GM19452 (cell line): ENCODE data around the gene SPX.

Experiments used
- ATAC-seq: cut with Tn5 transposase; IDR thresholded peaks from one replicate; pipeline ENCODE4 v1.9.1; 2021; ENCODE audit not compliant: unreplicated experiment

The SPX gene

DNA sequence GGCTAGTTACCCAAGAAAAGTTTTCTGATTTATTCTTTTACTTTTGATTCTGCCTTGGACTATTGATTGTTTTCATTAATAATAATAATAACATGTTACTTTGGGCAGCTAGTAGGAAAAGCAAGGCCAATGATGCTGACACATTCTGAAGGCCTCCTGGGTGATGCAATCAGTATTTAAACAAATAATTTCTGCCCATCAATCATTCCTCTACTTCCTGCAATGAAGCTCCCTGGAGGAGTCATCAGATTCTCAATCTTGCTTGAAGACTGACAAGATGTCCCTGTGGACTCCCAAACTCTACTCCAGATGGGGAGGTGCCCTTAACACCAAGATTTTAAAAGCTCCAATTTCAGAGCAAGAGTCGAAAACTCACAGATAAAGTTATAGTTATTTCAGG, at the start of gene SPX:
Gene SPX, plus strand, starts transcription at position 244 of the 400 bp plus-strand sequence. CDS start 177 bp downstream, outside the sequence.
- no peak for ATAC-seq

- ATAC-seq = no peak
These were observed 49.1 kb upstream of the SPX start for GRCh38 chr12:21476949-21477348.

DNA sequence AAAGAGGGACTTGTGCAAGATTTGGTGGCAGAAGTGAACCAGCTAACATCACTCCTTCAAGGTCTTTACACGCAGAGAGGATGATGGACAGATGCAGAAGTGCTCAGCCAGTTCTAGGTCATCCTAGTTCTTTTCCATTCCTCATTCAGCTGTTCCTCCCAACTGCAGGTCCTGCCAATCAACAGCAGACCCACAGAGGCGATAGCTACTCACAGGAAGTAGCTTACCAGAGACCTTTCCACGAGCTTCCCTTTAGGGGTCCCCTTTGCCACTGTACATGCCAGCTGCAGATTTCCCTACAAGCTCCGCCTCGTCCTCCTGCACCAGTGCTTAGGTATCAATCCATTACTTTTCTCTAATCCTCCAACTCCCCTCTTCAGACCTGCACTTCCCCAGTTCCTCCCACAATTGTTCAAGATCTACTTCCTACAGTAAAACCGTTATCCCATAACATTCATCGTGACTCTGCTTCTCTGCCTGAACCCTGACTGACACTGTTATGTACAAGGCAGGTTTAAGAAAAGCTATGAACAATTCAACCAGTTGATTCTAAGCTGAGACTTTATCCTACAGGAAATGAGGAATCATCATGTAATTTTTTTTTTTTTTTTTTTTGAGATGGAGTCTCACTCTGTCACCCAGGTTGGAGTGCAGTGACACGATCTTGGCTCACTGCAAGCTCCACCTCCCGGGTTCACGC, 47.2 kb upstream of the SPX start:
- ATAC-seq = no peak

DNA sequence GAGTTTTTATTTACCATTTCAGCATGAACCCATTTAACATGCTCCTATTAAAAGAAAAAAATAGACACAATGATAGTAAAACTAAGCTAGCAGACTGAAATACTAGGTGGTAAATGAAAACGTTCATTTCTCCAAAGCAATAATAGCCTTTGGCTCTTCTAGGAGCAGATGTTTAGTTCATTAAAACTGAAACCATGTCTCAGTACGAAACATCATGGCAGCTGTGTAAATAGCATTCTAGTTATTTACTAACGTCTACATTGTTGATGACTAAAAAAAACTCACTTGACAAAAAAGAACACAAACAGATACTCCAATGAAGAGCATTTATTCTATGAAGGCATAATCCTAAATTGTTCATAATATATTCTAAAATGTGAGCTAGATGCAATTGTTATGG, 42.6 kb upstream of the SPX start:
- ATAC-seq = no peak

GRCh38 chr12:21485998-21486397, 40.1 kb upstream of the SPX start:
- ATAC-seq = no peak

GRCh38 chr12:21499765-21500164, 26.3 kb upstream of the SPX start:
- no peak for ATAC-seq

- ATAC-seq = peak; percentile 0
These were observed 25.3 kb upstream of the SPX start for GRCh38 chr12:21500786-21501257.

DNA sequence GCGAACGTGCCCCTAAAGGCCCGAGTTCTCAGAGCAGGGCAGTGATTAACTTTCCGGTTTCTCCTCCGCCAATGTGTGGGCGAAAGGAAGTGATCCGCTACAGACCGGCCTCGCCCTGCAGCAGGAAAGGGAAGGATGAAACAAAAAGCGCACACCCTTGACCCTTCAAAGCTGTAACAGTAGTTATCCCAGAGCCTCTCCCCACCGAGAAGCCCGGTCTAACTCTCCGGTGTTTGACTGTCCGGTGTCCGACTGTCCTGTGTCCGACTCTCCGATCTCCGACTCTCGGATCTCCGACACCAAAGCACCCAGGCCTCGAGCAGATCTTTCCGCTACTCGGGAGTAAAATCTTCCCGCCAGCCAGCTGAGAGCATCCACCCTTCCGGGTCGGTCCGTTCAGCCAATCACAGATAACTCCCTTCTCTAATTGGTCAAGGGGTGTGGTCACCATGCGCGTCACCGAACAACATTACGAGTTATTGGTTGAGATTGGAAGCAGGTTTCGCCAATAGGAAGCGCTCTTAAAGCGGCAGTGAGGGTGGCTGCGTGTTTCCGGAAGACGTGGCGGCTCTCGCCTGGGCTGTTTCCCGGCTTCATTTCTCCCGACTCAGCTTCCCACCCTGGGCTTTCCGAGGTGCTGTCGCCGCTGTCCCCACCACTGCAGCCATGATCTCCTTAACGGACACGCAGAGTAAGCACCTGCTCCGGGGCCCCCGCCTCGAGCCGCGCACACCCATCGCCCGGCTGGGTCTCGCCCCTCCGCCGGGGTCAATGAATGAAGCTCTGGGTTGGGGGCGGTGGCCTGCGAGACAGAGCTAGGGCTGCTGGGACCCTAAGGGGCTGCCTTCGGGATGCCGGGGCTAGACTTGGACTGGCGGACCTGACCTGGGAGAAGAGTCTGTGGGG, 24.6 kb upstream of the SPX start, which contains the start of the genes GOLT1B and RECQL:
Gene GOLT1B, plus strand, starts transcription at position 532 of the 906 bp plus-strand sequence. Its CDS starts 135 bp downstream, at position 667.
Gene RECQL, minus strand, starts transcription at position 378 of the 906 bp plus-strand sequence. CDS start 2,065 bp downstream, outside the sequence.
- ATAC-seq = peak; percentile 99

- ATAC-seq = no peak
These were observed 24.0 kb upstream of the SPX start for GRCh38 chr12:21502164-21502496.

GRCh38 chr12:21502872-21503271, 23.2 kb upstream of the SPX start:
- ATAC-seq = no peak

GRCh38 chr12:21505888-21506287, 20.2 kb upstream of the SPX start:
- ATAC-seq = no peak

GRCh38 chr12:21507849-21508248, 18.2 kb upstream of the SPX start:
- no peak for ATAC-seq

DNA sequence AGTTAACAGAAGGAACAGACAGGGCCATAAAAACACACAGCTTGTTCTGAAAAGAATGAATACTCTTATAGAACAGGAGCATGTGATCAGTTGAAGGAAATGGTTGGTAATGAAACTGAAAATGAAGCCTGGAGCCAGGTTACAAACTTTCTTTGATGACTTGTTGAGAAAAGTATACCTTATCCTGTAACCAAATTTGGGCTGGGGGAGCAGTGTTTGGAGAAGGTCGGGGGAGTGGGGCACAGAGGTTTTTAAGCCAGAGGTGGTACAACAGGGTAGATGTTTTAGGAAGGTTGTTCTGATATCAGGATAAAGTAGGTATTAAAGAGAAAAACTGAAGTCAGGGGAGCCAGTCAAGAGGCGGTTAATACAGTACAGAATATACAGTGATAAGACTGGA, 16.3 kb upstream of the SPX start:
- ATAC-seq = peak; percentile 89

- no peak for ATAC-seq
These were observed 9.8 kb upstream of the SPX start for GRCh38 chr12:21516281-21516680.

GRCh38 chr12:21518451-21518850, 7.6 kb upstream of the SPX start:
- no peak for ATAC-seq

GRCh38 chr12:21521541-21521940, 4.6 kb upstream of the SPX start:
- no peak for ATAC-seq

- ATAC-seq = no peak
These were observed 2.9 kb upstream of the SPX start for GRCh38 chr12:21523148-21523547.

DNA sequence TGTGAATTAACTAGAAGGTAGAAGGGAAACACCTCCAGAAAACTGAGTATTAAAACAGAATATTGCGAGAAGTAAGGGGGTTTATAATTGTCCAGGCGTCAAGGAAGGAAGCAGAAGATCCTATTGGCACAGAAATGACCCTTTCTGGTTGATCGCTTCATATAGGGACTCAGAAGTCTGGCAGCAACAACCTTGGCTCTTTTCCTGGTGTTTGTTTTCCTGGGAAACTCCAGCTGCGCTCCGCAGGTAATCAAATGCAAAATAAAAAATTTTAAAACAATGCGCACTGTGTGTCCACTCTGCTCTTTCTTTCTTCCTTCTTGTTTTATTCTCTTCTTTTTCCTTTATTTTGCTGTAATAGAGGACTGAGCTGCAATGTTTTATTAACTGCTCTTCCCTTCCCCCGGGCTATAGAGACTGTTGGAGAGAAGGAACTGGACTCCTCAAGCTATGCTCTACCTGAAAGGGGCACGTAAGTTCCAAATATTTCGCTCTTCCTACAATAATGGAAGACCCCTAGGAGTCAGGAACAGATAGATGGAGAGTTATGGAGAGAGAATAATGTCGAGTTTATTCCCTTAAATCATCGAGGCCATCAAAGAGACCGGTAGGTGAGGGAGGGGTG, 737 bp downstream of the SPX start:
- no peak for ATAC-seq

DNA sequence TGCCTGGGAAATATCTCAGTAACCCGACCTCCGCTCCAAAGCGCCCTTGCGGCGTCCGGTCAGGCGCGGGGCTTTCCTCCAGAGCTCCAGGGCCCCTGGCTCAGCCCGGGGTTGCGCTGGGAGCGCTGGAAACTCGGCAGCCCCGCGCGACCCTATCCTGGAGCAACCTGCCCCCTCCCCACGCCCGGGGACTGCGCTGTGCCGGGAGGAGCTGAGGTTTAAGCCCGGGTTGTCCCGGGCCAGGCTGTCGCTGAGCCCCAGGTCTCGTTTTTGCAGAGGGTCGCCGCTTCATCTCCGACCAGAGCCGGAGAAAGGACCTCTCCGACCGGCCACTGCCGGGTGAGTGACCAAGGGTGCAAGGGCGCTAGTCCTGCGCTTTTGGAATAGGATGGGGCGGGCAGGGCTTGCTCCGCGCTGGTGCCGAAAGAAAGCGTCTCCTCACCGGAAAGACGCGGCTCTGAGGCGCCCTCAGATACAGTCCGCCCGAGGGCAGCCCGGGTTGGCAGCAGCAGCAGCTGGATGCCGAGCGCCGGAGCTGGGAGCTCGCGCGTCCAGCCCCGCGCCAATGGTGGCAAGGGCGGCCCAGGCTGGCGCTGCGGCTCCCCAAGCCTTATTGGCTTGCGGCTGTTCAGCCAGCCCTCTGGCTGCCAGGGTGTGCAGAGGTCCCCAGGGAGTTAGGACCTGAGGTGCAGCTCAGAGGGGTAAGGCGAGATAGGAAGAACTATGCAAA, 1.5 kb downstream of the SPX start:
- peak; percentile 91 for ATAC-seq

DNA sequence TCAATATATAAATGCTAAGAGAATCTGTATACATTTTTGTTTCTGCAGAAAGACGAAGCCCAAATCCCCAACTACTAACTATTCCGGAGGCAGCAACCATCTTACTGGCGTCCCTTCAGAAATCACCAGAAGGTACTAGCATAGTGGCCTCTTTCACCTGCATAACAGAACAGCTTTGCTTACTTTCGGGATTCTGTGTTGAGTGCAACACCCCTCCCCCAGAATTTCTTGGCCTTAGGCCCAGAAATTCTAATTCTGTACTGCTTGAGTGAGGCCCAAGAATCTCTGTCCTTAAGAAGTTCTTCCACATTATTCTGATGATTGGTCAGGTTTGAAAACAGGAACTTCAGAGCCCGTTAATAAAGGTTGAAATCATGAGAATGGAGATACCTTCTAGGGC, 2.9 kb downstream of the SPX start:
- ATAC-seq = no peak

DNA sequence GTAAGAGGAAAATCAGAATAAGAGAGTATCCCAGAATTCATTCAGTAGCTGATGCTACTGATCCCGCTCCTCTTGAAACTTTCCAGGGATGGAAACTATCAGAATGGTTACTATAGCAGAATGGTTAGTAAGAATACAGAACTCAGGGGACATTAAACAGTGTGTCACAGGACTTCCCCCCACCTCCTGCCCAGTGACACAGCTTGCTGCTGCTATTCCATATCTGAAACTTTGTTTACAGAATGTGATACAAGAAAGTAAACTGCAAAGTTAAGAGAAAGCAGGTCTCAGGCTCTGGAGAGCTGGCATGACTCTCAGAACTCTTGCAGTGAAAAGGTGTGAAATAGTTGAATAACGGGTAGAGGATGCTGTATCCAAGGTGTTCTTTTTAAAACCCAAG, 3.4 kb downstream of the SPX start:
- no peak for ATAC-seq
